ENCODE data around the gene ANK2.
"Not testable (repeated sequence)": the region's sequence is repeated elsewhere in the genome, so short reads cannot be mapped to it uniquely, and the experiment has no call there.

ANK2 gene

GRCh38 chr4:113209652-113210320, 160.3 kb downstream of the ANK2 start:
- Mint-ChIP-seq H3K36me3 (ENCODE audit: low read depth) (no peaks in the 10 kb centered on the region), H3K27ac (no peak overlapping the region), H3K9me3 (no peaks in the 10 kb centered on the region), H3K27me3 (no peaks in the 10 kb centered on the region), H3K4me1 (ENCODE audit: low read depth) (no peaks in the 10 kb centered on the region), H3K4me3 (no peak overlapping the region)
- no peak for DNase-seq

DNA sequence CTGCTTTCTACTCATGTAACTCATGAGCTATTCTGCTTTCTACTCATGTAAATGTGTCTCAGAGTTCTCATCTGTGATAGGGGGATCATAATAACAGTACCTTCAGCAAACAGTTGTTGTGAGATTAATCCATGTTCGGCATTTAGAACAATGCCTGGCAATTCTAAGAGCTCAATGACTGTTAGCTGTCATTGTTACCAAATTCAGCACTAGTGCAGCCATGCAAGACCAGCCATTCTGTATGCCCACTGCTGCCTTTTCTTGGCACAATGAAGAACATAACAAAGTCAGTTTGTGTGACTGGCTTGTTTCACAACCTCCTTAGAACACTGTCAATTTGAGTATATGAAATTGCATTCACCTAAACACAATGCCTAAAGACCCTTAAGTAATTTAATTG, 163.2 kb downstream of the ANK2 start:
- Mint-ChIP-seq H3K27ac (no peak overlapping the region), H3K27me3 (no peaks in the 10 kb centered on the region), H3K4me3 (no peak overlapping the region), H3K4me1 (ENCODE audit: low read depth) (no peaks in the 10 kb centered on the region), H3K9me3 (no peaks in the 10 kb centered on the region), H3K36me3 (ENCODE audit: low read depth) (no peaks in the 10 kb centered on the region)
- DNase-seq = no peak

DNA sequence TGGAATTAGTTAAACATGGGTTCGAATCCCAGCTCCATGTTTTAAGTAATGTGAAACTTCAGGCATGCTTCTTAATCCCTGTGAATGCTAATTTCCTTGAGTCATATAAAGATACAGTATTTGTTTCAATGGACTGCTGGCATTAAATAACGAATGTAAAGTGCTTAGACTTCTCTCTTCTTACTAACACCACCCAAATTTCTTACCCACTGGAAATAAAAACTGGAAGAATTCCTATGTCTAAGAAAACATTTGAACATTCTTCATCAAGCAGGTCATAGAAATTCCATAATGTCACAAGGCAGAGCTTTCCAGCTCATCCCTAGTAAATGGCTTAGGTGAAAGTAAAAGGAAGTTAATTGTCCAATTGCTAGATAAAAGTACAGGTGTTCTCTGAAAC, 172.5 kb downstream of the ANK2 start:
- no peaks in the 10 kb centered on the region for H3K9me3 Mint-ChIP-seq
- H3K27ac Mint-ChIP-seq = no peak overlapping the region
- no peaks in the 10 kb centered on the region for H3K27me3 Mint-ChIP-seq
- no peaks in the 10 kb centered on the region for H3K4me1 Mint-ChIP-seq (ENCODE audit: low read depth)
- H3K4me3 Mint-ChIP-seq = no peak overlapping the region
- no peaks in the 10 kb centered on the region for H3K36me3 Mint-ChIP-seq (ENCODE audit: low read depth)
- DNase-seq = no peak

DNA sequence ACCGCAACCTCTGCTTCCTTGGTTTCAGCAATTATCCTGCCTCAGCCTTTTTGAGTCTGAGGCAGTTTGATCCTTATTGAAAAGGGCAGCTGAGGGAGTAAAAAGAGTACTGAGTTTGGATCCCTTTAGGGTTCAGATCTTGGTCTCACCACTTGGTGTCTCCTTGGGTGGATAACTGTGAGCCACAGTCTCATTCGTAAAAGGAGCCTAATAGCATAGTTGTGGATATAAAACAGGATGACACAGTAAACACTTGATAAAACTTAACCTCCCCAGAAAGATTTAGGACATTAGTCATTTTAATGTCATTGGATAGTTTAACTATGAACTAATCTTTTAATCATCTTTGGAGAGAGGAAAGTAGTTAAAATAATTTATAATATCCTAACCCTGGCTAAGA, 173.0 kb downstream of the ANK2 start:
- DNase-seq = no peak
- Mint-ChIP-seq H3K4me1 (ENCODE audit: low read depth) (no peaks in the 10 kb centered on the region), H3K9me3 (no peaks in the 10 kb centered on the region), H3K36me3 (ENCODE audit: low read depth) (no peaks in the 10 kb centered on the region), H3K27me3 (no peaks in the 10 kb centered on the region), H3K4me3 (no peak overlapping the region), H3K27ac (no peak overlapping the region)

DNA sequence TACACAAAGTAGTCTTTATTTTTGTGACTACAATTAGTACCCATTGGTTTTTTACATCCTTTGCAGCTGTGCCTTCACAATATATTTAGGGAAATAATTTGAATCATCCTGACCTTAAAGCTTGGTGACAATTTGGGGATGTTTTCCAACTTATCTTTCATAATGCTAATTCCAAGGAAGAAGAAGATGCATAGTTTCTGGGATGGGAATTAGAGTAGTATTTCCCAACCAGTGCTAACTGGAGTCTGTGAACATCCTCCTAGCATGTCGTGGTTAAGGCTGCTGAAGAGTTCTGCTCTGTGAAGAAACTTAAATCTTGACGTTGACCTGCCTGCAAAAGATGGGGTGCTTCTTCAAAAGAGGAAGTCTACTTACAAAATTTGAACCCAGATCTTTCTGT, 173.5 kb downstream of the ANK2 start:
- Mint-ChIP-seq H3K36me3 (ENCODE audit: low read depth) (no peaks in the 10 kb centered on the region), H3K27me3 (no peaks in the 10 kb centered on the region), H3K27ac (no peak overlapping the region), H3K4me3 (no peak overlapping the region), H3K9me3 (no peaks in the 10 kb centered on the region), H3K4me1 (ENCODE audit: low read depth) (no peaks in the 10 kb centered on the region)
- no peak for DNase-seq

DNA sequence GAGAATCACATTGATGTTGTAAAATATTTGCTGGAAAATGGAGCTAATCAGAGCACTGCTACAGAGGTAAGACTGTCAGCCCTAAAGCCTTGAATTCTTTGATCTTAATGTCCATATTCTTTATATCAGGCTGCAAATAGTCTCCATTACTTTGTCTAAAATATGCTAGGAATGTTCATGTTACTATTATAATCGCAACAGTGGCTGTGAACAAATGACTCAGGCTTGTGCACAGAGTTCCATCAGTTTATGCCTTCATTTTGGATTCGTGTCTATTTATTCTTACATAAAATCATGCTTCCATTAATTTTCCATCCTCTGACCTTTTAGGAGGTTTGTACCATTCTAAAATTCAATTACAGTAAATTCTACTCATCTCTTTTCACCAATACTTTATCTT, 182.7 kb downstream of the ANK2 start:
- Mint-ChIP-seq H3K36me3 (ENCODE audit: low read depth) (no peaks in the 10 kb centered on the region), H3K27me3 (peaks cover 4% of the 10 kb centered on the region), H3K9me3 (peaks cover 2% of the 10 kb centered on the region), H3K4me3 (no peak overlapping the region), H3K27ac (no peak overlapping the region), H3K4me1 (ENCODE audit: low read depth) (no peaks in the 10 kb centered on the region)
- no peak for DNase-seq

DNA sequence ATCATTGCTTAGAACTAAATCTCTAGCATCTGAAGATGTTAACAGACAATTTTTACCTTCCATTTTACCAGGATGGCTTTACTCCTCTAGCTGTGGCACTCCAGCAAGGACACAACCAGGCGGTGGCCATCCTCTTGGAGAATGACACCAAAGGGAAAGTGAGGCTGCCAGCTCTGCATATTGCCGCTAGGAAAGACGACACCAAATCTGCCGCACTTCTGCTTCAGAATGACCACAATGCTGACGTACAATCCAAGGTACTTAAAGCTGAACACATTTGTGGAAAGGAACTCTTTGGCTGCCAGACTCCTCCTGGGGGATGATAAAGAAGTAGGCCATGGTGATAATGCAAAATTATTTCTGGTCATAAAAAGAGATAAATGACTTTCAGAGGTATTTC, 187.5 kb downstream of the ANK2 start:
- H3K4me1 Mint-ChIP-seq (ENCODE audit: low read depth) = no peaks in the 10 kb centered on the region
- no peak for DNase-seq
- peaks cover 11% of the 10 kb centered on the region for H3K27me3 Mint-ChIP-seq
- H3K27ac Mint-ChIP-seq = no peak overlapping the region
- peaks cover 2% of the 10 kb centered on the region for H3K9me3 Mint-ChIP-seq
- no peaks in the 10 kb centered on the region for H3K36me3 Mint-ChIP-seq (ENCODE audit: low read depth)
- H3K4me3 Mint-ChIP-seq = no peak overlapping the region

DNA sequence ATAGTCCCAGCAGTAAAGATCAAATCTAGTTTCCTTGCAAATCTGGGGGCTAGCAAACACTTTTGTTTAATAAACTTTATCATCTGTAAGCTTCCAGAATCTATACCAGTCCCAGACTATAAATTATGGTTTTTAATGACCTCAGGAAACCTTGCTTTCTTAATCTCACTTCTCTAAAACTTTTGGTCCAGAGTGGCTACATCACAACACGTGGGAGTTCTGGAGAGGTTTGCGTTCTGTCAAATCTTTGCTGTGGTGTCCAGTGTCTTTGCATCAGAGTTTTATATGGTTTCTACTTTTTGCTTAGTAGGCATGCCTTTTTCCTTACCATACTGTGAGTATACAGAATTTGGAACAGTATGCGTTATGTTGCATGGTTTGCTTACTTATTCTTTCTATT, 193.9 kb downstream of the ANK2 start:
- Mint-ChIP-seq H3K9me3 (no peaks in the 10 kb centered on the region), H3K4me1 (ENCODE audit: low read depth) (no peaks in the 10 kb centered on the region)

GRCh38 chr4:113244747-113245146, 195.3 kb downstream of the ANK2 start:
- not testable (repeated sequence) for H3K4me1 Mint-ChIP-seq (ENCODE audit: low read depth); DNase-seq; H3K27me3 Mint-ChIP-seq; H3K27ac Mint-ChIP-seq; H3K9me3 Mint-ChIP-seq; H3K4me3 Mint-ChIP-seq; H3K36me3 Mint-ChIP-seq (ENCODE audit: low read depth)

More for the DNA sequence above, 193.9 kb downstream of the ANK2 start:
- no peak for DNase-seq
- no peaks in the 10 kb centered on the region for H3K36me3 Mint-ChIP-seq (ENCODE audit: low read depth)
- H3K27me3 Mint-ChIP-seq = peaks cover 7% of the 10 kb centered on the region
- no peak overlapping the region for H3K4me3 Mint-ChIP-seq
- H3K27ac Mint-ChIP-seq = no peak overlapping the region

- Mint-ChIP-seq H3K27me3 (peaks cover 5% of the 10 kb centered on the region), H3K4me1 (ENCODE audit: low read depth) (no peaks in the 10 kb centered on the region), H3K36me3 (ENCODE audit: low read depth) (no peaks in the 10 kb centered on the region), H3K4me3 (no peak overlapping the region), H3K27ac (no peak overlapping the region), H3K9me3 (no peaks in the 10 kb centered on the region)
- no peak for DNase-seq
These were observed 198.9 kb downstream of the ANK2 start for GRCh38 chr4:113248320-113248719.

DNA sequence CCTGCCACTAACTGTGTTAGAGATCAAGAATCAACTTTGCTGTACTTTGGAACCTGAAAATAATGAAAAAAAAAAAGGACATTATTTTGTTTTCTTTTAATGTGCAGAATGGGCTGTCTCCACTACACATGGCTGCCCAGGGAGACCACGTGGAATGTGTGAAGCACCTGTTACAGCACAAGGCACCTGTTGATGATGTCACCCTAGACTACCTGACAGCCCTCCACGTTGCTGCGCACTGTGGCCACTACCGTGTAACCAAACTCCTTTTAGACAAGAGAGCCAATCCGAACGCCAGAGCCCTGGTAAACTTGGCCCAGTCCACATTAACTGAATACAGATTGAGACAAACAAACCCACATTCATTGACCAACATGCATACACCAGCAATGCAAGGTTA, 206.2 kb downstream of the ANK2 start:
- H3K36me3 Mint-ChIP-seq (ENCODE audit: low read depth) = no peaks in the 10 kb centered on the region
- no peaks in the 10 kb centered on the region for H3K4me1 Mint-ChIP-seq (ENCODE audit: low read depth)
- DNase-seq = no peak
- peaks cover 7% of the 10 kb centered on the region for H3K27me3 Mint-ChIP-seq
- no peak overlapping the region for H3K4me3 Mint-ChIP-seq
- H3K27ac Mint-ChIP-seq = no peak overlapping the region
- no peaks in the 10 kb centered on the region for H3K9me3 Mint-ChIP-seq

DNA sequence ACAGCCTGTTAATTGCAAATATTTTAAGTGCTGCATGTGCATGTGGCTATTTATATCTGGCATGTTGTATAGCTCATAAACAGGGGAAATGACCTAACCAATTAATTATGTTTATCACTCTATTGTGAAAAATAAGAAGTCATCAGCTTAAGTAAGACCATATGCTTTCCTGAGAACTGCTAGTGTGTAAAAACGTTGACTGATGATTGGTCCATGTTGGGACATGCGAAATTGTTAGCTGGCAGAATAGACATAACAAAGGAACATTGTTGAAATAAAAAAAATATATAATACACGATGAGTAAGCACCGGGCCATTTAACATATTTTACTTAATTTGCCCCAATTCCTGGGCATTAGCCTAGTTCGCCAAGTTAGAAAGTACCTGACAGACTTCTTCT, 207.5 kb downstream of the ANK2 start:
- H3K4me1 Mint-ChIP-seq (ENCODE audit: low read depth) = no peaks in the 10 kb centered on the region
- DNase-seq = no peak
- no peak overlapping the region for H3K27ac Mint-ChIP-seq
- peaks cover 12% of the 10 kb centered on the region for H3K27me3 Mint-ChIP-seq
- no peaks in the 10 kb centered on the region for H3K36me3 Mint-ChIP-seq (ENCODE audit: low read depth)
- no peaks in the 10 kb centered on the region for H3K9me3 Mint-ChIP-seq
- no peak overlapping the region for H3K4me3 Mint-ChIP-seq

GRCh38 chr4:113260688-113261087, 211.2 kb downstream of the ANK2 start:
- peaks cover 8% of the 10 kb centered on the region for H3K27me3 Mint-ChIP-seq
- no peaks in the 10 kb centered on the region for H3K9me3 Mint-ChIP-seq
- no peaks in the 10 kb centered on the region for H3K36me3 Mint-ChIP-seq (ENCODE audit: low read depth)
- H3K27ac Mint-ChIP-seq = no peak overlapping the region
- no peak for DNase-seq
- no peaks in the 10 kb centered on the region for H3K4me1 Mint-ChIP-seq (ENCODE audit: low read depth)
- H3K4me3 Mint-ChIP-seq = no peak overlapping the region

DNA sequence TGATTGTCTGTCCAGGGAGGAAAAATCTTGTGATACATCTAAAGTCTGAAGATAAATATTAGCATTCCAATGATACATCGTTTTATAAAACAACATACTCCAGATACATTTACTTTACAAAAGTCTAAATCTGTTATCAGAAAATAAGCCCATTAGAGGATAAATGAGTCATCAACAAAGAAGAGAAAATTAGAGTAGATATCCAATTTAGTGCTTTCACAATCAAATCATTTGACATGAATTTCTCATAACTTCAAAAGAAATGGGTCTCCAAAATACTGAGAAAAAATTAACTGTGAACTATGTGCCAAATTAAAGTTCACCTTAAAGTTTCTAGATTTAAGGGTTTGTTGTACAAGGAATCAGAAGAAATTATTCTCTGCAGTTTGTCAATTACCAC, 213.8 kb downstream of the ANK2 start:
- H3K36me3 Mint-ChIP-seq (ENCODE audit: low read depth) = no peaks in the 10 kb centered on the region
- no peak for DNase-seq
- H3K4me3 Mint-ChIP-seq = no peak overlapping the region
- H3K27me3 Mint-ChIP-seq = peaks cover 7% of the 10 kb centered on the region
- H3K27ac Mint-ChIP-seq = no peak overlapping the region
- H3K4me1 Mint-ChIP-seq (ENCODE audit: low read depth) = no peaks in the 10 kb centered on the region
- H3K9me3 Mint-ChIP-seq = no peaks in the 10 kb centered on the region

DNA sequence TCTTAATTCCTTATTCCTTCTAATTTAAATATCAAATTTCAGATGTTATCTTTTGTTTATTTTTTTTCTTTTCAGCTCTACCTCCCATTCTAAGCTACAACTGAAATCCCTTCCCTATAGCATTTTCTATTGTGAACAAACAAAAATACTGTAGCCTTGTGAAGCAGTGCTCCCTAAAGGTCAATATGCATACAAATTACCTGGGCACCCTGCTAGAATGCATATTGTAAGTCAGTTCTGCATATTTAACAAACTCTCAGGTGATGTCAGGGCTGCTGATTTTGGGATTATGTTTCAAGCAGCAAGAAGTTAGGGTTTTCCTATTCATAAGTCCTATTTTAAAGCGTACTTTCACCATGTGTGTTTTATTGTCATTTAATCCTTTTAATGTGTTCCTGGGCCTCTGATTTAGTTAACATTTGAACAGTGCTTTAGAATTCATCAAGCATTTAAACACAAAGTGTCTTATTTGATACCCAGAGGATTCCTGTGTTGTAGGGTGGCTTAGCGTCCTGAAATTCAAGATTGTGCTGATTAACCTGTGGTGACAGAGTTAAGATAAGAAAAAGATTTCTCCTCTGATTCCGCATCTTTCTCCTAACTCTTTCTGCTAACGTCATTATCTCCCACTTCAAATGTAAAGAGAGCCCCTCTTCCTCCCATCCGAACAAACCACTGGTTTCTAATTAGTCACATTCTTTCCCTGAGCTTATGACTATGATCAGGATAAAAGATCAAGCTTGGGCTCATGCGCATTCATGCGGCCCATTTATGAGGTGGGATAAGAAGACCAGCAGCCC, 221.3 kb downstream of the ANK2 start:
- Mint-ChIP-seq H3K4me3 (no peak overlapping the region), H3K36me3 (ENCODE audit: low read depth) (no peaks in the 10 kb centered on the region), H3K9me3 (no peaks in the 10 kb centered on the region), H3K4me1 (ENCODE audit: low read depth) (no peaks in the 10 kb centered on the region), H3K27me3 (peaks cover 21% of the 10 kb centered on the region), H3K27ac (no peak overlapping the region)
- no peak for DNase-seq
